ENCODE data around the gene TTLL10.

TTLL10 gene

DNA sequence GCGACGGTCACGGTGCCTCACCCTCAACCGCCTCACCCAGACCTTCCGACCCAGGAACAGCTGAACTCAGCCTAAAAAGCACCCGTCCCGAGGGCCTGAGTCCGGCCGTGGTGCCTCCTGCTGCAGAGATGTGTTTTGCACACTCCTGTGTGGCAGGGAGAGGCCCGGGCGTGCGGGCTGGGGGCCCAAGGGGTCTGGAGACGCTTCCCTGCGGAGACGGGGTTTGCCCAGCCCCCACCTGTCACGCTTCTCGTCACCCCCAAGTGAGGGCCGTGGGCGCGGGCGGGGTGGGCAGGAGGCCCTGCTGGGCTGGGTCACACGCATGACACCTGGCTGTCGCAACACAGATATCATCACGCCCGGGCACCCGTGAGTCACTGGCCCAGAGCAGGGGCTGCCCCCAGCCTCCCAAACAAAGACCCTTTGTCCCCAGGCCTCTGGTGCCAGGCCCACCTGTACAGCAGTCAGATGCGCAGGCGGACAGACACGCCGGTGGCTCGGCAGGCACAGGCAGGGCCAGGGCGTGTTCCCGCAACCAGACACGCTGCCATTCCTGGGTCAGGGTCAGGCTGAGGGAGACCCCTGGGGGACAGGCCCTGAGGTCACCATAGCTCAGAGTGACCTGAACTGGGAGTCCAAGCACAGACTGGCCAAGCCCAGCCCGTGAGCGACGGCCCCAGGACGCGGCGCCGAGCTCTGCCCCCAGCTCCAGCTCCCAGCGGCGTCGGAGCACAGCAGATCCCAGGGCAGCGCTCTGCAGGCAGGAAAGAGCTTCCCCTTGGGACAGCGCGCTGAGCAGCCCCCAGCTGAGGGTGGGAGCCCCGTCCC lies 64.4 kb downstream of the TTLL10 start:
- DNase-seq (ENCODE audit: low spot score) = no peak

DNA sequence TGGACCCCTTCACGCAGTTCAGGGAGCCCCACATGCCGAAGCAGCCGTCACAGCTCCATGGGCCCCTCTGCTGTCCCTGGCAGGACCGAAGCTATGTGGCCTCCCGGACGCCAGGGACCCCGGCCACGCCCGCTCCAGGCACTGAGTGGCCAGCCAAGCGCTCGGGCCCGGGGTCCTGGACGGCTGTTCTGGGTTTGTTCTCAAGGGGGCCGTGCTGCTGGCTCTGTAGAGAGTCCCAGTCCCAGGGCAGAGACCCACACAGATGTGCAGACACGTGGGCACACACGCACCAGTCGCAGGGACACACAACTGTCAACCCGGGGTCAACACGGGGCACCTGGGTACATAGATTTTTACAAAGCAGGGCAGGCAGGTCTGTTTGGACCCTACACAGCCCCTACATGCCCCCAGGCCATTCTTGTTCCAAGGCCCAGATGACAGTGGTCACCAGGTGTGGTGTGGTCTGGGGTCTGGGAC lies 65.1 kb downstream of the TTLL10 start:
- DNase-seq (ENCODE audit: low spot score) = no peak

DNA sequence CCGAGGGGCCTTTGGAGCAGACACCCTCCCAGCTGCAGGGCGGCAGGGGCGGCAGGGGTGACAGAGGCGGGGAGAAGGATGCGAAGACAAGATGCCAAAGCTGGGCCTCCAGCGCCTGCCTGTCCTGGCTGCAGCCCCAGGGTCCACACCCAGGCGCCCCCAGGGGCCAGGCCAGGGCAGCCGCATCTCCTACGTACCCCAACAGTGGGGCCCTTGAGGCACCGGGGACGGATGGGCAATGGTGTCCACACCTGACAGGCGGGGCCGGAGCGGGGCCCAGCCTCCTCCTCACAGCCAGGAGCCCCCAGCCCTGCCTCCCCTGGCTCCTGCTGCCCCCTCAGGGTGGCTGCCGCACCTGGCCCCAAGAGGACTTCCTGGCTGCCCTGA lies 65.5 kb downstream of the TTLL10 start:
- no peak for DNase-seq (ENCODE audit: low spot score)

DNA sequence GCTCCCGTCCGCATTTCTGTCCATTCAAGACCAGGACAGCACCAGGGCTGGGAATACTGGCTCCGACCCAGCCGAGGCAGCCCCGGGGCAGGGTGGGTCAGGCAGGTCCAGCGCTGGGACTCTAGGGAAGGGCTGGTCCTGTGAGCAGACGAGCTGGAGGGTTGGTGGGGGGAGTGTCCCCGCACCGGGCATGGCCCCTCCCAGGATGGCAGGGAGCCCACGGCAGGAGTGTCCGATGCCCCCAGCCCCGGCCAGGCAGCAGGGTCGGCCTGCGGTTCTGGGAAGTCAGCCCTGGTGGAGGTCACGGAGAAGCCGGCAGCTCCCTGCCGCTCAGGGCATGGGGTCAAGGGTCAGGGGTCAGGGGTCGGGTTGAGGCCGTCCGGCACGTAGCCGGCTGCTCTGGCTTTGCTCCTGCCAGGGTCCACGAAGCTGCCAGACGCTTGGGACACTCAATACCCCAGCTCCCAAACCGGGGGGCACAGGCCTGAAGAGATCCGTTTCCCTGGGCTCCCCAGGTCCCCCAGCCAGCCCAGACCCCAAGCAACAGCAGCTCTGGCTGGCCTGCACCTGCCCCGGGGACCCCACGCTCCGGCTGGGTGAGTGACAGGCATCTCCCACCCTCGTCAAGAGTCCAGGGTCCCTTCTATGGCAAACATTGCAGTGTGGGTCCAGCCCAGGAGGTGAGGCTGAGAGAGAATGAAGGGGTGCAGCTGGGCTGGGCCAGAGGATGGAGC lies 66.1 kb downstream of the TTLL10 start:
- DNase-seq (ENCODE audit: low spot score) = no peak

DNA sequence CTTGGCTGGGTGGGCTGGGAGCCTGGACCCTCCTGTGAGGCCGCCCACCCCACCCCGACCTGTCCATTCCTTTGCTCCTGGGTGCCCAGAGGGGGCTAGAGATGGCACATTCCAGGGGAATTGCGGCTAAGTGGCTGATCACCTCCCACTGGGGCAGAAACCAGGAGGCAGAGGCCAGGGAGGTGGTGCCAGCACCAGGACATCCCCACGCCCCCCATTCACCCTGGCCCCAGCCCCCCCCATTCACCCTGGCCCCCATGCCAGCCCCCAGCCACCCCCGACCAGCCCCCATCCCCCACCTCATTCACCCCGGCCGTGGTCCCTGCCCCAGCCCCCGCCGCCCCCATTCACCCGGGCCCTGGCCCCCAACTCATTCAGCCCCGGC lies 66.7 kb downstream of the TTLL10 start:
- DNase-seq (ENCODE audit: low spot score) = no peak

DNA sequence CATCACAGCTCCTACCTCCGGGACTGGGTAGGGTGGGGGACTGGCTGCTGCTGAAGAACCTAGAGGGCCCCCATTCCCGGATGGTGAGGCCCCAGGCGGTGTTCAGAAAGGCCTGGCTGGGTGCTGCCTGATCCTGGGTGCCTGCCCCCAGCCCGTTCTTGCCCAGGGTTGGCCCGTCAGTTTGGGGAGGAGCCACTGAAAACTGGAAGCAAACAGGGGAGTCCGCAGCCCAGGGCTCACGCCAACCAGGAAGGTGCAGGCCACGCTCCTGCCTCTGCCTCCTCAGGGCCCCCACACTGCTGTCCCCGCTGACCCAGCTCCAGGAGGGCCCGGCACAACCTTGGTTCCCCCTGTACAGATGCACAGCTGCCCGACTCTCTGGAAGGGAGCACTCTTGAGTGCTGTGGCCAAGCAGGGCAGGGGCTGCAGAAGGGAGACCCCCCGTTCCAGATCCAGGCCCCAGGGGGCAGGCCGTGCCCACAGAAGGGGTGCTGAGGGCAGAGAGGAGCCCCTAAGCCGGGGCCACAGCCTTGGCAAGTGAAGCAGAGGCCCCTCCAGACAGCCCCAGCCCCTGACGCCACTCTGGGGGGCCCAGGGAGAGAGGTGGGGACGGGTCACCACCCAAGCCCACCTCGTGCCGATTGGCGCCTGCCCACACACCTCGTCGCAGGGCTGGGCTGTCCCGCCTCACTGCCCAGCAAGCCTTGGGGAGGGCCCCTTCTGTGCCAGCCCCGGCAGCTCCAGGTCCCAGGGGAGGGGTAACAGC lies 67.3 kb downstream of the TTLL10 start:
- no peak for DNase-seq (ENCODE audit: low spot score)

DNA sequence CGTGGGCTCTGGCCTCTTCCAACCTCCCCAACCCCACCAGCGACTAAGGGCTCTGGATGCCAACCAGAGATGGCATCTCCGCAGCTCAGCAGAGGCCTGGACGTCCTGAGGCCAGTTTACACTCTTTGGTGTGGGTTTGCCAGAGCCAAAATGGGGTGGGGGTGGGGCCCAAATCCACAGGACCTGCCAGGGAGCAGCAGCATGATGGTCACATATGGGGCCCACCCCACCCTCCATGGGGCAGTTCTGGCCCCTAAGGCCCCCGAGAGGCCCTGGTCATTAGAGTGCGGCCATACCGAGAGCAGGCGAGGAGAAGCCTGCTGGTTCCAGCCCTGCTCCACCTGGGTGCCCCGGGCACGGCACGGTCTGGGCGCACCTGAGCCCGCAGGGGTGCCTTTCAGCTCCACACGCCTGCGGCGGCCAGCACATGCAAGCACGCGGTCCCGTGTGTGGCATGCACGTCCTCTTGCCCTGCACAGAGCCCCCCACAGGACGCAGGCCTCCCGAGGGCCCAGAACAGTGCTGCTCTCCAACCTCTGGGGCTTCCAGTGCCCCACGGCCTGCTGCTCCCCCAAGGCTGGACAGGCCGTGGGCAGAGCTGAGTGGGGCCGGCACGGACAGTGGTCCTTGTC lies 68.0 kb downstream of the TTLL10 start:
- DNase-seq (ENCODE audit: low spot score) = no peak

DNA sequence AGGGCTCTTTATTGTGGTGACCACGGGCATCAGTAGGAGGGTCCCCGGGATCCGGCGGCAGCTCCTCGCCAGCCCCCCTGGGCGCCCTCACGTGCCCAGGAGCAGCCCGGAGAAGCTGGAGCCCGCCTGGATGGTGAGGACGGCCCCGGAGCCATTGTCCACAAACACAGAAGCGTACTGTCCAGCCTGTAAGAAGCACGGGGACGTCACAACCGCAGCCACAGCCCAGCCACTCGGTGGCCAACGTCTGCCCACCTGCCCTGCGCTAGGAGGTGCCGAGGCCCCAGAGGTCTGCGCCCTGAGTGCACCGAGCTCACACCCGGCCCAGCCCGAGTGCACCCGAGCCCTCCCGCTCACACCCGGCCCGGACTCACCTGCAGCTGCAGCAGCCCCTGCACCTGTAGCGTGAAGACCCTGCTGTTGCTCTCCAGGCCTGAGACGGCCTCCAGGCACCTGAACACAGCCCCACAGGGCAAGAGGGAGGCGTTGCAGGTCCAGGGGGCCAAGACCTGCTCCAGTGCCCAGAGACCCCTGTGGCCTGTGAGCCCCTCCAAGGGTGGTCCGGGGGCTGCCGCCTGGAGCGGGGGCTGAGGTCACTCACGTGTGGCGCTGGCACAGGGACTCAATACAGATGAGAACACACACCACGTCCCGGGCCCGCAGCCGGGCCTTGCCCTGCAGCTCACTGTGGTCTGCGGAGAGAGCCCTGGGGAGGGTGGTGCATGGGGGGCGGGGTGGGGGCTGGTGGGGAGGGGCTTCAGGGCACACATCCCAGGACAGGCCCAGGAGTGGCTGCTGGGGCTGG lies 69.0 kb downstream of the TTLL10 start:
- no peak for DNase-seq (ENCODE audit: low spot score)

DNA sequence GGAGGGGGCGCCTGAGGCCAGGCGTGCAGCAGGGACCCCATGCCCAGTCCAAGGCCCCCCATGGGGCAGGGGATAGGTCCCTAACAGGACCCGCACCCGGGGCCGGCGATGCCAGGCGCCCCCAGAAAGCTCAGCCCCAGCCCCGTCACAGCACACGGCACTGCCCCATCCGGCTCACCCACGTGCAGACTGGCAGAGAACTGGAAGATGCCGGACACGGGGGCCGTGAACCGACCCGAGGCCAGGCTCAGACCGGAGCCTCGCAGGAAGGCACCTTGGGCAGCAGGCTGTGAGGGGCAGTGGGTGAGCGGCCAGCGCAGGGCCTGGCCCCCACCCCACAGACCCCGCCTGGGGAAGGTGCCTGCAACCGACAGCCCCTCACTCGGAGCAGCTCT lies 69.6 kb downstream of the TTLL10 start:
- no peak for DNase-seq (ENCODE audit: low spot score)

DNA sequence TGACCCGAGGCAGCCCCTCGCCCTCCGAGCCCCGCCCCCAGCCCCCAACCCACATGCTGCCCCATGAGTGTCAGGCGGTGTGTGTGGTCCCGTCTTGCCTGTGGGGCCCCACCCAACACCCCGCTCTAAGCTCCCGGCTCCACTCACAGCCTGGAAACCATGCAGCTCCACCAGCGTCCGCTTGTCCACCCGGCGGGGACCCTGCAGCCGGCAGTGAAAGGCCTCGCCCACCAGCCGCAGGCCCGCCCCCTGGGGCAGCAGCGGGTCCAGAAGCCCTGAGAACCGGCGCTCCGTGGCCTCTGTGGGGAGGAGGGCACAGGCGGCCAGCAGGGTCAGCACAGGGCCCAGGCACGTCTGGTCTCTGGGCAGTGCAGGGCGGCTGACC lies 70.1 kb downstream of the TTLL10 start:
- DNase-seq (ENCODE audit: low spot score) = no peak

DNA sequence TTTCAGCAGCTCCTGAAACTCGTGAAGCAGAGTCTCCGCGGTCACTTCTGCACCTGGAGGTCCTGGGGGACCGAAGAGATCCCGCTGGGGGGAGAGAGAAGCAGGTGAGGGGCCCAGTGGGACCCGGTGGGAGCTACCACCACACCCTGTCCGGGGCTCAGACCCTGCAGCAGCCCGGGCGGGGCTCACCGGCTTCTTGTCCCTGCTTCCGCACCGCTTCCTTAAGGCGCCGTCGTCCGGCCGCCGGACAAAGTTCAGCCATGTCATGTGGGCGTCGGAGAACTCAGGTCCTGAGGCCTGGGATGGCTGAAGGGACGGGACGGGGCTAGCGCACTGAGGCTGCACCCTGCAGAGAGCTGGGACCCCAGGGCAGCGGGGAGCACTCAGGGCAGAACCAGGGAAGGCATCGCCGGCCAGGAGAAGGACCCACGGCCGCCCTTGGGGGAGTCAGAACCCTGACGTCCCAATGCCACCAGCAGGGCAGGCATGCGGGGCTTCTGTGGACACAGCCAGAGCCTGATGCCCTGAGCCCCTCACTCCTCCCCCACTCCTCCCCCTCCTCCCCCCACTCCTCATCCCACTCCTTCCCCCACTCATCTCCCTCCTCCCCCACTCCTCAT lies 70.6 kb downstream of the TTLL10 start:
- no peak for DNase-seq (ENCODE audit: low spot score)

DNA sequence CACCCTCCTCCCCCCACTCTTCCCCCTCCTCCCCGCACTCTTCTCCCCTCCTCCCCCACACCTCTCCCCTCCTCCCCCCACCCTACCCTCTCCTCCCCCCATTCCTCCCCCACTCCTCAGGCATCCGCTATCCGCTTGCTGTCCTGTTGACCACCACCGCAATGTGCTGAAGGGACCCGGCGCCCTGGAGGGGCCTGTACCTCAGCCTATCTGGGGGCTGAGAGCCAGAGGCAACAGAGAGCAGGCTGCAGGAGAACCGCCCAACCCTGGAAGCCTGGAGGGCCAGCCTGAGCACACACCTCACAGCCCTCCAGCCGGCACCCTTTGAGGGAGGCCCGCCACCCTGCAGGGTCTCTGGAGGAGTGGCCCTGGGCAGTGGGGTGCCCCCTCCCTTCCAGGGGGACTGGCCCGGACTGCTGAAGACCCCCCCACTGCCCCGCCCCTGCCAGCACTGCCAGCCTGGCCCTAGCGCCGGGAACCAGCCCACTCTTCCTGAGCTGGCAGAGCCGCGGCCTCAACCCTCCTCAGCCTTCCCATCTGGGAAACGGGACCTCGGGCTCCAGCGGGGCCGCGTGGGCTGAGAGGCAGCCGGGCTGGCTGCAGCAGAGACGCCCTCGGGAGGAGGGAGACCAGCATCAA lies 71.6 kb downstream of the TTLL10 start:
- DNase-seq (ENCODE audit: low spot score) = no peak

DNA sequence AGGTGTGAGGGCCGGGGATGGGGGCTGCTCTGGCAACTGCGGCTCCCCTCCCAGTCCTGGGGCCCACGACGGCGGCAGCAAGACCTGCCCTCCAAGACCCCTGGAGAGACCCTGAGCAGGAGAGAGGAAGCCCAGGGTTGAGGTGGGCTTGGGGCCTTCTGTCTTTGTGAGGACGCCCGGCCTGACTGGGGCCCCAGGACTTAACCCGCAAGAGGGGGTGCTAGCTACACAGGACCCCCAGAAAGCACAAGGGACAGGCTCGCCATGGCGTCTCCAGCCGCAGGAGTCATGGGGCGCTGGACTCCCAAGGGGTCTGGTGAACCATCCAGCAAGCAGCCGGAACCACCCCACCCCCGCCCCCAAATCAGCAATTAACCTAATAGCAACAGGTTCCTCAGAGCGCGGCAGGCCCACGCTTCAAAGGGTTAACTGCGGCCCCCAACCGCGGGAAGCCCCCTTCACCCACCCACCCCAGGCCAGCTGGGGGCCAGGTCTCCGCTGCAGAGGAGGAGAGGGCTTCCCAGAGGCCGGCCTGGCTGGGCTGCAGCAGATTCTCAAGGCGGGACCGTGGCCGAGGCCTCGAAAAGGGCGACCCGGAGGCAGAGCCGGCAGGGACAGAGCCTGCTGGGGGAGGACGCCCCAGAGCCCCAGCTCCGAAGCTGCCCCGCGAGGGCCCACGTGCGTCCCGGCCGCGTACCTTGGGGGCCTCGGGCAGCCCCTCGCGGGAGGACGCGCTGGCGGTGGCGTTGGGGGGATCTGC lies 72.3 kb downstream of the TTLL10 start:
- no peak for DNase-seq (ENCODE audit: low spot score)

DNA sequence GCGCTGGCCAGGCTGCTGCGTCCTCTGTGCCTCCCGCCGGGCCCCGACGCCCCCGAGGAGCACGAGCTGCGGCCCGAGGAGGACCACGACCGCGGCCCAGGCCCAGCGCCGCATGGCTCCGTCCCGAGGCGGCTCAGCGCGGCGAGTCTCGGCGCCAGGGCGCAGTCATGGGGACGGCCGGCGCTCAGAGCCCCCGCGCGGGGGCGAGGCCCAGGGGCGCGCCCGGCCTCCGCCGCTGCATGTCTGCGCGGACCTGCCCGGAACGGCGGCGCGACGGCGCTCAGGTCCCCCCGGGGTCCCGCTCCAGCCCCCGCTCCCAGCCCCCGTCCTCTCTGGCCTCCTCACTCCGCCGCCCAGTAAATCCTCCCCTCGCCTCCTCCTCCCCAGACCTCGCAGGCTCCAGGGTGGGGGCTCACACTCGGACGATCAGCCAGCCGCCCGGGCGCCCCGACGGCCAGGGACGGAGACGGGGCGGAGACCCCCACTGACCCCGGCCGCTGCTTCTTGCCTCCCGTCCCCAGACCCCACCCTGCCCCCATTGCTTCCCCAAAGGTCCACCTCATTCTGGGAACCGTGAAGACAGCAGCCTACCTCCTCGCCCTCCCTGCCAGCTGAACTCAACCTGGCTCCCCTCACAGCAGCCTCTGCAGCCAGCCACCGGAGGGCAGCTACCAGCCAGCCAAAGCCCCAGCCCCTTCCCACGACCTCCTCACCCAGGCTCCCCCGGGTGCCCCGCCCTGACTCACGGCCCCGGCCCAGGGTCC lies 73.1 kb downstream of the TTLL10 start, which contains the start of gene C1QTNF12:
C1QTNF12 (minus strand) TSS at position 146 of the 764 bp plus-strand sequence; CDS start at position 114, 32 bp downstream.
- no peak for DNase-seq (ENCODE audit: low spot score)

DNA sequence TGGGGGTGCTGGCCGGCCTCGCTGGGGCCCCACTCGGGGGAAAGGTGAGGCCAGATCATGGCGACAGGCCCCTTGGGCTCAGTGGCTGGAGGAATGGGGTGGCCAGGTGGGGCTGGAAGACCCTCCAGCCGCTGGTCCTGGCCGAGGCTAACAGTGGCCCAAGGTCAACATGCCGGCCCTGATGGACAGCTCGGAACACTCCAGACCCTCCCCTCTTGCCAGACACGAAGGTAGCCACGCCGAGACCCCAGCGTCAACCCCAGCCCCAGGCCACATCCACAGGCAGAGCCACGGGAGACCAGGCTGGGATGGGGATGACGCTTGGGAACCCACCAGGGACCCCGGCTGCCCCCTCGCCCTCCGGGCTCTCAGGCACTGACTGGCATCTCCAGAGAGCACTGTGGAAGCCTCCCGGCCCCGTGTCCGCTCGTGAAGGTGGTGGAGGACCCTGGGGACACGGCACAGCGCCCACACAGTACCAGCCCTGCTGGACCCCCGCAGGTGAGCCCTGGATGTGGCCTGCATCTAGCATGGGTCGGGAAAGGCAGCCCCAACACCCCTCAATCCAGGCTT lies 73.7 kb downstream of the TTLL10 start:
- no peak for DNase-seq (ENCODE audit: low spot score)
